BLaER1 (cell line): Measurements from ENCODE around the gene MICB.

ENCODE experiments used
- H3K27ac ChIP-seq: shearing (Covaris generic); formaldehyde crosslinking; 2 replicates; pipeline ENCODE4 v1.8.1; 2022
- H3K27me3 ChIP-seq: shearing (Covaris generic); formaldehyde crosslinking; 2 replicates; pipeline ENCODE4 v1.8.1; 2022
- H3K36me3 ChIP-seq: shearing (Covaris generic); formaldehyde crosslinking; 2 replicates; pipeline ENCODE4 v1.8.1; 2022
- H3K4me1 ChIP-seq: shearing (Covaris generic); formaldehyde crosslinking; 2 replicates; pipeline ENCODE4 v1.8.1; 2022
- H3K4me2 ChIP-seq: shearing (Covaris generic); formaldehyde crosslinking; 2 replicates; pipeline ENCODE4 v1.8.1; 2022
- H3K4me3 ChIP-seq: shearing (Covaris generic); formaldehyde crosslinking; 2 replicates; pipeline ENCODE4 v1.8.1; 2022
- H3K9ac ChIP-seq: shearing (Covaris generic); formaldehyde crosslinking; 2 replicates; pipeline ENCODE4 v1.8.1; 2022
- H3K9me3 ChIP-seq: shearing (Covaris generic); formaldehyde crosslinking; 2 replicates; pipeline ENCODE4 v1.8.1; 2022
- H4K20me1 ChIP-seq: shearing (Covaris generic); formaldehyde crosslinking; 2 replicates; pipeline ENCODE4 v1.8.1; 2022
- Cebpa-rat ChIP-seq: shearing (Covaris generic); IDR thresholded peaks from 2 replicates; pipeline ENCODE4 v1.8.1; 2022

The MICB gene

GRCh38 chr6:31528821-31529328, 30.9 kb downstream of the MICB start, which contains the start of gene MCCD1:
MCCD1 (plus strand) TSS chr6:31528962; CDS start chr6:31529015, 53 bp downstream.
- Histone ChIP-seq H3K9ac (no peak within 1 kb of the TSS), H3K4me3 (no peak within 1 kb of the TSS), H4K20me1 (peaks cover 53% of the 10 kb centered on the region), H3K4me1 (no peaks in the 10 kb centered on the region), H3K9me3 (no peaks in the 10 kb centered on the region), H3K4me2 (no peak within 1 kb of the TSS), H3K36me3 (peaks cover 48% of the 10 kb centered on the region), H3K27me3 (no peaks in the 10 kb centered on the region), H3K27ac (no peak within 1 kb of the TSS)
- TF ChIP-seq Cebpa-rat, result no peak

- Histone ChIP-seq H3K4me3 (no peak overlapping the region), H3K27me3 (no peaks in the 10 kb centered on the region), H3K27ac (no peak overlapping the region), H3K9me3 (no peaks in the 10 kb centered on the region), H3K4me1 (no peaks in the 10 kb centered on the region), H3K36me3 (peaks cover 55% of the 10 kb centered on the region), H3K9ac (no peak overlapping the region), H4K20me1 (peaks cover 60% of the 10 kb centered on the region), H3K4me2 (no peak overlapping the region)
- TF ChIP-seq Cebpa-rat, result no peak
Observed at GRCh38 chr6:31529329-31530150, 31.6 kb downstream of the MICB start.

GRCh38 chr6:31530659-31531058, 32.7 kb downstream of the MICB start:
- Histone ChIP-seq H3K36me3 (peaks cover 66% of the 10 kb centered on the region), H4K20me1 (peaks cover 71% of the 10 kb centered on the region), H3K4me1 (no peaks in the 10 kb centered on the region), H3K9ac (no peak overlapping the region), H3K27me3 (no peaks in the 10 kb centered on the region), H3K4me2 (no peak overlapping the region), H3K27ac (no peak overlapping the region), H3K4me3 (no peak overlapping the region), H3K9me3 (no peaks in the 10 kb centered on the region)
- no peak for TF ChIP-seq Cebpa-rat

GRCh38 chr6:31531162-31531561, 33.2 kb downstream of the MICB start:
- TF ChIP-seq Cebpa-rat, result no peak
- Histone ChIP-seq H3K27me3 (no peaks in the 10 kb centered on the region), H3K4me3 (no peak overlapping the region), H3K4me1 (no peaks in the 10 kb centered on the region), H4K20me1 (peaks cover 76% of the 10 kb centered on the region), H3K36me3 (peaks cover 71% of the 10 kb centered on the region), H3K9ac (no peak overlapping the region), H3K27ac (no peak overlapping the region), H3K9me3 (no peaks in the 10 kb centered on the region), H3K4me2 (no peak overlapping the region)

GRCh38 chr6:31531771-31532643, 34.1 kb downstream of the MICB start:
- H3K27ac ChIP-seq, result no peak overlapping the region
- H3K9me3 ChIP-seq, result no peaks in the 10 kb centered on the region
- no peaks in the 10 kb centered on the region for H3K4me1 ChIP-seq
- TF ChIP-seq Cebpa-rat, result no peak
- no peak overlapping the region for H3K9ac ChIP-seq
- H3K4me2 ChIP-seq, result no peak overlapping the region
- no peaks in the 10 kb centered on the region for H3K27me3 ChIP-seq
- H3K36me3 ChIP-seq, result peaks cover 80% of the 10 kb centered on the region
- H4K20me1 ChIP-seq, result peaks cover 84% of the 10 kb centered on the region
- no peak overlapping the region for H3K4me3 ChIP-seq

GRCh38 chr6:31532644-31533454, 34.9 kb downstream of the MICB start:
- Histone ChIP-seq H3K9me3 (no peaks in the 10 kb centered on the region), H3K27me3 (no peaks in the 10 kb centered on the region), H4K20me1 (peaks cover 93% of the 10 kb centered on the region), H3K4me3 (no peak overlapping the region), H3K27ac (no peak overlapping the region), H3K36me3 (peaks cover 88% of the 10 kb centered on the region), H3K4me2 (no peak overlapping the region), H3K4me1 (0 out of 2 replicates have a peak, but pooled peaks cover 4% of the 10 kb centered on the region), H3K9ac (no peak overlapping the region)
- no peak for TF ChIP-seq Cebpa-rat

GRCh38 chr6:31533455-31533841, 35.5 kb downstream of the MICB start:
- no peak overlapping the region for H3K9ac ChIP-seq
- H3K9me3 ChIP-seq, result no peaks in the 10 kb centered on the region
- H3K4me3 ChIP-seq, result no peak overlapping the region
- no peak for TF ChIP-seq Cebpa-rat
- no peak overlapping the region for H3K27ac ChIP-seq
- H3K36me3 ChIP-seq, result peaks cover 94% of the 10 kb centered on the region
- peaks cover 96% of the 10 kb centered on the region for H4K20me1 ChIP-seq
- H3K4me2 ChIP-seq, result no peak overlapping the region
- H3K27me3 ChIP-seq, result no peaks in the 10 kb centered on the region
- peaks cover 10% of the 10 kb centered on the region for H3K4me1 ChIP-seq

- no peak overlapping the region for H3K27ac ChIP-seq
- H4K20me1 ChIP-seq, result peaks cover 96% of the 10 kb centered on the region
- no peak overlapping the region for H3K9ac ChIP-seq
- H3K4me1 ChIP-seq, result peaks cover 15% of the 10 kb centered on the region
- no peaks in the 10 kb centered on the region for H3K27me3 ChIP-seq
- no peak overlapping the region for H3K4me2 ChIP-seq
- no peaks in the 10 kb centered on the region for H3K9me3 ChIP-seq
- no peak overlapping the region for H3K4me3 ChIP-seq
- H3K36me3 ChIP-seq, result peaks cover 97% of the 10 kb centered on the region
- no peak for TF ChIP-seq Cebpa-rat
Observed at GRCh38 chr6:31534011-31534410, 36.1 kb downstream of the MICB start.

GRCh38 chr6:31534521-31535040, 36.6 kb downstream of the MICB start:
- Histone ChIP-seq H3K4me2 (no peak overlapping the region), H3K9me3 (no peaks in the 10 kb centered on the region), H3K27me3 (no peaks in the 10 kb centered on the region), H4K20me1 (peaks cover 98% of the 10 kb centered on the region), H3K4me1 (peaks cover 21% of the 10 kb centered on the region), H3K4me3 (no peak overlapping the region), H3K27ac (no peak overlapping the region), H3K36me3 (peaks cover 99% of the 10 kb centered on the region), H3K9ac (no peak overlapping the region)
- TF ChIP-seq Cebpa-rat, result no peak
